ENCODE measurements around the gene MMP26.
"Not testable (repeated sequence)": the region's sequence is repeated elsewhere in the genome, so short reads cannot be mapped to it uniquely, and the experiment has no call there.

MMP26 gene

DNA sequence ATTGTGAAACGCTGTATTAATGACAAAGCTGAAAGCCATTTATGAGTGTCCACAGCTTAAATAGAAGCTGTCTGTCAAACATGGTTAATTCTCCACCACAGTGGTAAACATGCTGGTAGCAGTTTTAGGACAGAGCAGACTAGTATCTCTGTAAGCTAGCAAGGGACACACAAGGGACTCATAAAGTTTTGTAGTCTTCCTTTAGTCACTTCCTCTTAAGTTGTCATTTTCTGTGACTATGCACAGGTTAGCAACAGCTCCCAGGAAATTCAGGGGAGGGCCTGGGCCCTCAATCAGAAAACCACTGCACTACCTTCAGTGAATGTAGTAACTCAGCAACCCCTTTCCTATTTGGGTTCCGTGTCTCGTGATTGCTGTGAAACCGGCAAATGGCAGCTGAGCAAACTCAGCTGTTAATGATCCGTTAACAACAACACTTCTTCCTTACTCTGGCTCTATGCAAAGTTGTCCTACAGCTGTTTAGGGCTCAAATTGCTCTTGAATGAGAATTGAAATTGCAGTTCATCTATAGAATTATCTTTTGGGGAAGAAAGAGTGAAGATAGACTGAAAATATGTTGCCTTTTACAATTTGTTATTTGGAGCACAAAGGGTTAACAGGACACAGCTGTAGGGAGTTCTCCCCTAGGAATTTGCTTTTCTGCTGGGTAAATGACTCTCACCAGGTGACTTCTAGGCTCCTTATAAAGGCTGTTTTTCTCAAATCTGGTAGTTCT is at the start of gene MMP26:
TSS of gene MMP26 (plus strand) at position 731 of the 736 bp plus-strand sequence.
- DNase-seq, result no peak

DNA sequence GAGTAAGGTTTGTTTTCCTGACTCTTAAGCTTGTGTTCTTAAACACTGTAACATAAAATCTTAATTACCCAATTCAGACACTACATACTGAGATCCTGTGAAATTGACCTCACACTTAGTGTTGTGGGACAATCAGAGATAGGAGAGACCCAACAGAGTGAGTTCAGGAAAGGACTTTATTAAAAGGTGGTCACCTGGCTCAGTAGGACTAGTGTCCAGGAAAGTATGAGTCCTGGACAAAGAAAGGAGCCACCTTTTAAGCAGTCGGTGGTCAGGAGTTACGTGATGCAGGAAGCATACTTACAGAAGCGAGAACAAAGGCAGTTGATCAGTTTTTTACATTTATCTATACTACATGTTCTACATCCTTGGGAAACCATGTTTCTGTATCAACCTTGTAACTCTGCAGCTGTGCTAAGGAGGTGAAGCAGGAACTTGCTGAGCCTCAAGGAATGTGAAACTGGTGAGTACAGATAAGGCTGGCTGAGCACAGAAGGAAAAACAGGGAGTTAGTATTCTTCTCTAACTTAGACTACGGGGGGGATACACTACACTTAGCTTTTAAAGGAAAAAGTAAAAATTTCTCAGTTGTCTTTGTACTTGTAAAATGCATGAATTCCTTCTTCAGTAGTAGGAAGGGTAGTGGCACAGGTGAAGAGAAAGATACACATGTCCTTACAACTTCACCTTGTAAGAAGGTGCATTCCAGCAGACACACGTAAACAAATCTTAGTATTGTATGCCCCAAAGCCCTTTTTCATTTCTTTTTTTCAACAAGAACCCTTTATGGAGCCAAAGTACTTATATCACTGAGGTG is 45.7 kb upstream of the MMP26 start:
- DNase-seq, result no peak

DNA sequence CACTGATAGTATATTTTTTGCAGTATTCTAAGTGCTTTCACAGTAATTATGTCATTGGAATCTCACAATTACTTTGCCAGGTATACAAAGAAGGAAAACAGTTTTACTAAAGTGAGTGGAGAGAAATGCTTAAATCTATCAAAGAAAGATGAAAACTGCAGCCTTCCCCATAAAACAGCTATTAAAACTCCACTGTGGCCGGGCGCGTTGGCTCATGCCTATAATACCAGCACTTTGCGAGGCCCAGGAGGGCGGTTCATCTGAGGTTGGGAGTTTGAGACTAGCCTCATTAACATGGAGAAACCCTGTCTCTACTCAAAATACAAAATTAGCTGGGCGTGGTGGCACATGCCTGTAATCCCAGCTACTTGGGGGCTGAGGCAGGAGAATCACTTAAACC is 41.7 kb upstream of the MMP26 start:
- DNase-seq, result no peak

DNA sequence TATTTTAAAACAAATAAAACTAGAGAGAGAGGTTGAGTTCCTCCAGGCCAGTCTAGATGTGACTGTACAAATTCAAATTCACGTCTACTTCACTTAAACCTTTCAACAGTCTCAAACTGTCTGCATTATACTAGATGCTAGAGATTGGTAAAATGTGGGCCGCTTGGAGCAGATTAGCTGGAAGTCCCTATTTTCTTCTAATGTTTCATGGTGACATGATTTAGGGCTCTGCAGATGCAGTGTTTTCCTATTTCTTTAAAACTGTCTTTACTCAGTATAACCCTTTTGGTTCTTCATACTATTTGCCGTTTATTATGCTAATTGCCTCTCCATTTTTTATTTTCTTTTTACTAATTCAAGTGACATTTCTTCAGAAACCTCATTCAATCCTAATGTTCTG is 40.4 kb upstream of the MMP26 start:
- no peak for DNase-seq

DNA sequence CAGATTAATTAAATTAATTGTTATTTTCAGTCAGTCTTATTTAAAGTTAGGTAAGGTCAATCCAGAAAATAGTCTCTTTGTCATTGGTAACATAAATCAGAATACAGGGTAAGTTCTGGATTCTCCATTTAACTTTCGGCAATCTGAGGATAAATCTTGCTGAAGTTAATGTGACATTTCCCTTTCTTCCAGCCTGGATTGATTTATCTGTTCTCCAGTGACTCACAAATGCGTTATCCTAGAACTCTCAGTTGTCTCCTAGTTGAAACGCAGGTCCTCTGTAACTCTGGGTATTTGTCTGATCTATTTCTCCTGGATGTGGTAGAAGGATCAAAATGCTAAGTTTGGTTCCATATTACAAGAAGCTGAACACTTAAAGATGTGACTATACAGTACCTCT is 39.8 kb upstream of the MMP26 start:
- DNase-seq, result no peak

DNA sequence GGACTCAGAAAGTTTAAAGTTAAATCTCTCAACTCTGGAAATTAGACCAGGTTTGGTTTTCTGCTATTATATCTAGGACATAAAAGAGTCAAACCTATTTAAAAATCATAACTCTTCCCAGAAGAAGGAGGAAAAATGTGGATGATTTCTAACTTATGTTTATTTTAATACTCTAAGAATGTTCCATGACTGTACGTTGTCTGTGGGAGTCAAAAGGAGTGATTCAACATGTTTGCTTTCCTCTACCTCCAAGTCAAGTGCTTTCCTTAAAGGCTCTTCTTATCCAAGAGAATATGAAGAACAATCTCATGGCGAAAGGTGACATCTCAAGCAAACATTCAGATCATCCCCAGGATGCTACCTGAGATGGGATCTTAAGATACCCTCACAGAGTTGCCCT is 39.2 kb upstream of the MMP26 start:
- no peak for DNase-seq

DNA sequence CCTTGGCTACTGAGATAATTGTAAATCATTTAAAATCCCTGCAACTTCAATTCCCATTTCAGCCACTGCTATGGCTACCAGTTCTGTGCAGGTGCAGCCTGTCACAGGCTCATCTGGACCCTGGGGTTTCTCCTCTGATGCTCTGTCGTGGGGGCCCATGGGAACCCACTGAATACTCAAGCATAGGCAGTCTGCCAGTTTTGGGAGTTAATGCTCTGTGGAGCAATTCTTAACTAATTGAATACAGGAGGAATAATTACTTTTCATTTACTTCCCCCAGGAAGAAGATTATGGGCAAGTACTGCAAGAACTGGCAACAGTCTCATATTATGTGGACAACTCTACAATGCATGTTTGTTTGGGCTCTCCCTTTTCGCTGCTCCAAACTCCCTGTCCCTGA is 32.8 kb upstream of the MMP26 start:
- DNase-seq, result no peak

DNA sequence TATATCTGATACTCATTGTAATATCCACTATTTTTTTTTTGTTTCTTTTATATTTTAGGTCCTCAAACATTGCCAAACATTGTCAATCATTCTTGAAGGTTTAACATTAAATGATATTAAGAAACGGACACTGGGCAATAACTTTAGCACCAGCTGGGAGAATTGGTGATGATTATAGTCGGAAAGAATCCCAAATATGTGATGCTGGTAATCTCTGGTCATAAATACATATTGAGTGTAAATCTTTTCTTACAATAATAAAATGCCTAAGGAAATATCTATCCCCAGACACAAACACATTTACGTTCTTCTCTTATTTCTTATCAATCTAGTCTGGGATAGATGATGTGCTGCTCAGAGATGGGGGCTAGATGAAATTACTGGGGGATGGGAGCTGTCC is 32.1 kb upstream of the MMP26 start:
- no peak for DNase-seq

DNA sequence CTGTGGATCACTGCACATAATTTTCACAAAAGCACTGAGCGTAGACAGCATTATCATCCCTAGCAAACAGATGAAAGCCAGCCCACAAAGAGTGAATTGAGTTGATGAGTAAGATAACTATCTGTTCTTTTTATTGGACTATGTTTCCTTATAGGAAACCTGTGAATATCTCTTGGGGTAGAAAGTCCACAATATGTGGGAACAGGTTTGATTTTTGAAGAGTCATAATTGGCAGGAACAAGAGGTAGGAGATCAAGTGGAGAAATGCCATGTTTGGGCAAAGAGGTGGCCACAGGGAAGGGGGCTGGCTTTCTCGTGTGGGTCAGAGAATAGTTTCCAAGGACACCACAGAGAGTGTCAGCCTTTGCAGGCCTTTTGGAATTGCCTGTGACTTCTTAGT is 30.8 kb upstream of the MMP26 start:
- DNase-seq, result no peak

DNA sequence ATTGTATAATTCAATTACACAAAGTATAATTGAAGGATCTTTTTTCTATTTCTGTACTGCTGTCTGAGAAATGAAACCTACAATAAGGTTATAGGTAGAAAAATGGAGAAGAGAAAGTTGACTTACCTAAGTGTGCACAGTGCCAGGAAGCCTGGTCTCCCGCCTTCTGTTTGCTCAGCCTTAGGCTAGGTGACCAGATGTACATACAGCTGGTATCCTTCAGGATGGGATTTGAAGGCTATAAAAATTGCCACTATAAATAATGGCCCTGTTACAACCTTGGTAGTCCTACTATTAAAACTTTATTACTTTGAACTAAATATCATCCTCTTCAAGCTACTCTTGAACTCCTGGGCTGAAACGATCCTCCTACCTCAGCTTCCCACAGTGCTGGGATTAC is 26.6 kb upstream of the MMP26 start:
- DNase-seq, result no peak

DNA sequence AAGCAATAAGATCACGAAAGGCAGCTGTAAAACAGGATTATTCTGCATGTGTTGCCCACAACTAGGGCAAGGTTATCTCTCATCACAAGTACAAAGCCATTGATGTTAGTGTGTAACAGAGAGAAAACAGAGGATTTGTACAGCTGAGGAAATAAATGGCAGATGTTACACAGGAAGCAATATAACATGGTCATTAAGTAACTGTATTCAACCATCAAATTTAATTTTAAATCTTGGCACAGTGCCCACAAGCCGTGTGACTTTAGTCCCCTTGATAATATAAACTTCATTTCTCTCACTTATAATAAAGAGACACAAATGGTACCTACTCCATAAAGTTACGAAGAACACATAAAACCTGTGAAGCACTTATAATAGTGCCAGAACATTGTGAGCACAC is 24.2 kb upstream of the MMP26 start:
- no peak for DNase-seq

DNA sequence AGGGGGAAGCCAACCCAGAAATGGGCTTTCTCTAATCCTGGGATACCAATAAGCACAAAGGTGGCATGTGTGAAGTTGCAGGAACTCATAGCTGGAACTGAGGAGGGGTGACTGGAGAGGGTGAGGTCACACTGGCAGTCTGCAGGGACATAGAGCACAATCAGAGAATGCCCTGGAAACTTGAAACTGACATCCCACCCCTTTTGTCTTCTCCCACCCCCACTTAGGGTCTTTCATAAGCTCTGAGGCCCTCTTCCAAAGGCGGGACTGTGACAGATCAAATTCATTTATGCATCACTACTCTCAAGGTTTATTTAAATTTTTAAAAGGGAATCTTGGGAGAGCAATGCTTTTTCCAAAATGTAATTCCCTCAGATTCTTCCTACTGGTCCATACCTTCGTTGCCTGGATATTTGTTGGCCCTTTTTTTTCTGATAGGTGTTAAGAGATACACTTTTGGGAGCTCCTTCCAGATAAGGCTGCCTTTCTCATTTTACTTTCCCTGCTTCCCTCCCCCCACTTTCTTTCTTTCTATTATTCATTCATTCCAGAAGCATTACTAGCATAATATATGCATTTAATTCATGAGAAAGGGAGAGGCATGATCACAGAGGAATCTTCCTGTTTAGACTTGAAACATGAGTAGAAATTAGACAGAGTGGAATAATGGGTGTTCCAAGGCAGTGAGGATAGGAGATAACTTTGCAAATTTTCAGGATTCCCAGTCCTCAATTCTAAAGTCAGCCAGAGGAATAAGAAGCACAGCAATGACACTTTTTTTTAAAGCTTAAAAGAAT is 21.8 kb upstream of the MMP26 start:
- DNase-seq, result no peak

DNA sequence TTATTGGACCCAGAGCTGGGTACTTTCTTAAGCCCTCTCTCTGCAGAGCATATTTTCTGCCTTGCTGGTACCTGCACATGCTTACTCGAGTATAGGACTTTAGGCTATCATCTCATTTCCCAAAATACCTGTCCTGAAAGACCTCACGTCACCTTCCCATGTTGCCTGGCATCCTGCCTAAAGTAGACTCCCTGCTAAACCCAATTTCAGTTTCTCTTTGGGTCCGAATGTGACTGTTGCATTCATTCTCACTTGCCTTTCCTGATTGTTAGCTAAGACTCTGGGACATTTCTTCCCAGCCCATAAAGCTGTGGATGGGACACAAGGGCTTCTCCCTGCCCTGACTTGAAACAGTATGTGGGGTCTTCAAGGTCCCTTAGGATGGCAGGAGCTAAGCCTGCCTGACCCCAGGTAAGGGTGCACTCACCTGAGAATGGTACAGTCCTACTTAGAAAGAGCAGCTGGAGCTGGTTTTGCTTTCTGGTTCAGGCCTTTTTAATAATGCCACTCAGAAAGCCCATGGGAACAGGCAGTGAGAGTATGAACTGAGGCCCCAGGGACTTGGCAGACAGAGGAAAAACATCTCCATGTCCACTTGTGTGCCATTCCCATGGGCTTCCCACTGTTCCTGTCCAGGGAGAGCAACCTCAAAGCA is 19.8 kb upstream of the MMP26 start:
- no peak for DNase-seq

DNA sequence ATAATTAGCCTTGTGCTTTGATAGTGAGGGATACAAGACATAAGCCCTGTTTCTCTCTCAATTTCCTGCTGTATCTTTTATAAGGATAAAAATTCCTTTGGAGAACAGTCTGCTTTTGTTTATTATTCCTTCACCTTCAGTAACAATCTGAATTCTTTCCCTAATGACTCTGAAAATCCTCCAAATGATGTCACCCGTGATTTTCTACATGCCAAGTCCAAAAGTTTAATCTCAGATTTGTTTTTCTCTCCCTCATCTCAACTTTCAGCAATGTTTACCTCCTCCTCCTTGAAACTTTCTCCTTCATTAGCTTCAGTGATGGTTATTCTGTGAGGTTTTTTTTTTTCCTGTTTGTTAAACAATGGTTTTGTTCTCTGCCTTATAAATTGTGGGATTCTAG is 9.1 kb upstream of the MMP26 start:
- DNase-seq, result no peak

DNA sequence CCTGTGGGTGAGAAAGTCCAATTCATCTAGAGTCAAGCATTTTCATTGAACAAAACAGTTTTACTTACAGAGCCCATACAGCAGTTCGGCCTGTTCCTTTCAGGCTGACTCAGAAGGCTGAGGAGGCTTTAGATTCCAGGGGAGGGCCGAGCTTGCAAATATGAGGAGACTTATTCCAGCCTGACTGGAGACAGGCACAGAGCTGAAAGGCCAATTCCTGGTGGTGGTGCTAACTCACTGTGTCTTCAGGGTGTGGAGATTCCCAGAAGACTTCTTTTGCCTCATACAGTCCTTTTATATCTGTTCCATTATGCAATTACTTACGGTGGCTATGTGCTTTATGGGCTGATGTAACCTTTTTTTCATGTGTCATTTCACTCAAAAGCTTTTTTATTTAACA is 7.0 kb upstream of the MMP26 start, which contains the start of gene OR51E2:
TSS of gene OR51E2 (minus strand) at position 269 of the 400 bp plus-strand sequence. CDS start 15,142 bp downstream, outside the sequence.
- no peak for DNase-seq

DNA sequence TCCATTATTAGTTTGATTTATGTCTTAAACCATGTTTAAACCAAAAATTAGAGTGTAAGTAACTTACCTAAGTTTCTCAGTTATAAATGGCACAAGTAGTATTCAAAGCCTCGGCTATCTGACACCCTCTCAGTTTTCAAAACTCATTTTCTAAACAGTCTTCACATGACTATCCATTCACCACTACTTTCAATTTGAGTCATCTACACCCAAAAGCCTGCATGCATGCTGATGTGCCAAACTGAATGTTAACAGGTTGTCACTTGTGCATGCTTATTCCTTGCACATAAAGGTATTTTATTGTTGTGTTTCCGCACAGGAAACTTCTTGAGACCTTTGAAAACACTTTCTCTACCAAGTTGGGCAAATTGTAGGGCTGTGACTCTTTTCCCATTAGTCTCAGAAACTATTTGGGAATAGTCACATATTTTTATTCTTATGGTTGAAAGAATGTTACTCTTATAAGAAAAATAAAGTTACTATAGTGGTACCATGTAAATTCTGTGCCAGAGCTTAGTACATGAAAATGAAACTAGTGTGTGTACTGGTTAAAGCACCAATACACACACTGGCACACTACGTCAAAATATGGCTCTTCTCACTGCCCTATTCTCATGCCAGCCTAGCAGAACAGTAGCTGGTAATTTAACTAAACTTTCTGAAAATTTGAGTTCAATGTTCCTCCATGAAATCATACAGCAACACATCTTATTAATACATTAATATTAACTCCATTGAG is 4.7 kb upstream of the MMP26 start:
- no peak for DNase-seq

DNA sequence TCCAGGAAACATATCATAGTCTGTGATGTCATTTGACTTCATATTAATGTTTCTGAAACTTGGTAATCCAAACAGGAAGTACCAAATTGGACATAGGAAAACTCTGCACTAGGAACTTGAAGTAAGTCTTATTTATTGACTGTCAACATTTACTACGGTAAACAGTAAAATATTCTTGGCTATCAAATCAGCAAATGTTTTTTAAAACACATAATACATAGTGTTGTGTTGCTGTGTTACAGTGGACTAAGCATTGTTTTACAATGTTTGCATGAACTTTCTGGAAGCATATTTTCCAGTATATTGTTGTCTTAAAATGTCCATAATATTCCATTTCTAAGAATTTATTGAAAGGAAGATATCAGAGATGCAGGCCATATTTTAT is 4.2 kb upstream of the MMP26 start:
- no peak for DNase-seq

DNA sequence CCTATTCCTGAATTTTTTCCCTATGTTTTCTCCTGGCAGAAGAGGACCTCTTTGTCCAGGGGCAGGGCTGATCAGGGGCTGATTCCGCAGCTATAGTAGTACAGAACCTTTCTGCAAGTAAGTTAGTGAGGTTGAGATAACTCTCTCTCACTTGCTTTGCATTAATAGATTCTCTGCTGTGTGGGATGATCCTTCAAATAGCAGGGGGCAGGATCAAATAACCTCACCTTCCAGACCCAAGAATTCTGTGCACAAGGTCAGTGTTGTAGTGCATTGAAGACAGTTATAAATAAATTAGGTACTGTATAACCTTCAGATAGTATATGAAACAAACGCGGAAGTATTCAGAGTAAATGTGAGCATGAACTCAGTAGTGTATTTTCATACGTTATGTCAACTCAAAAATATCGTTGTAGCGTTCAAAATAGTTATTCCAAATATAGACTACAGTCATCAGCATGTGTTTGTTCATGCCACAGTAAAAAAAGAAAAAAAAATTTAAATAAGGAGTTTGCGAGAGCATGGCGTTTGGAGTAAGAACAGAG is 278 bp downstream of the MMP26 start:
- DNase-seq, result no peak

DNA sequence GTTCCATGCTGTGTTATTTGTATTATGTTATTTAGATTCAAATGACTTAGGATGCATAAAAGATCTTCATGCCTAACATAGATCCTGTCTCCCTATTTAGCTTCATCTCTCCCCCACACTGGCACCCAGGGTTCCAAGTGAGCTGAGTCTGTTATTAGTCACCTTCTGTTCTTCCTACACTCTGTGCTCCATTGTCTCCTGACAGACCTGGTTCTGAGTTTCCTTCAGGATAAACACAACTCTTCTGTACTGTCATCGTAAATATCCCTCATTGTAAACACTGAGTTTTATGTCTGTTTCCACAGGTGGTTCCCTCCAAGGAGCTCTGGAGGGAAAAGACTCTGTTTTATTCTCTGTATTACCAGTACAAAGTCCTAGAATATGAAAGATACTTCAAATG is 8.7 kb downstream of the MMP26 start:
- no peak for DNase-seq

DNA sequence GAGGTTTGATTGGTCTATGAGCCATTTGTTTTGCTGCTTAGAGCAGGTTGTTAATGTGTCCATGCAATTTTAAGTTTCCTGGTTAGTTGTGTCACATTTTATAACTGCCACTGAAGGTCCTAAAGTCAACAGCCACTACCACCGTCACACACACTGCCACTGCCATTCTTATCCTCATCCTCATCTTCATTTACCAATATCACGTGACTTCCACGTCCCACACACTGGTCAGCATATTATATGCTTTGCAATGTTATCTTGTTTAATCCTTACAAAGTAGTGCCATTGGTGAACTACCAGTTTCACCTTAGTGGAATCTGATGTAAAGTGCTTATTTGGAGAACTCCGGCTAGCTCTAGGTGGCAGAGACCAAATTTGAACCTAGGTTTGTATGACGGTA is 9.7 kb downstream of the MMP26 start:
- no peak for DNase-seq

DNA sequence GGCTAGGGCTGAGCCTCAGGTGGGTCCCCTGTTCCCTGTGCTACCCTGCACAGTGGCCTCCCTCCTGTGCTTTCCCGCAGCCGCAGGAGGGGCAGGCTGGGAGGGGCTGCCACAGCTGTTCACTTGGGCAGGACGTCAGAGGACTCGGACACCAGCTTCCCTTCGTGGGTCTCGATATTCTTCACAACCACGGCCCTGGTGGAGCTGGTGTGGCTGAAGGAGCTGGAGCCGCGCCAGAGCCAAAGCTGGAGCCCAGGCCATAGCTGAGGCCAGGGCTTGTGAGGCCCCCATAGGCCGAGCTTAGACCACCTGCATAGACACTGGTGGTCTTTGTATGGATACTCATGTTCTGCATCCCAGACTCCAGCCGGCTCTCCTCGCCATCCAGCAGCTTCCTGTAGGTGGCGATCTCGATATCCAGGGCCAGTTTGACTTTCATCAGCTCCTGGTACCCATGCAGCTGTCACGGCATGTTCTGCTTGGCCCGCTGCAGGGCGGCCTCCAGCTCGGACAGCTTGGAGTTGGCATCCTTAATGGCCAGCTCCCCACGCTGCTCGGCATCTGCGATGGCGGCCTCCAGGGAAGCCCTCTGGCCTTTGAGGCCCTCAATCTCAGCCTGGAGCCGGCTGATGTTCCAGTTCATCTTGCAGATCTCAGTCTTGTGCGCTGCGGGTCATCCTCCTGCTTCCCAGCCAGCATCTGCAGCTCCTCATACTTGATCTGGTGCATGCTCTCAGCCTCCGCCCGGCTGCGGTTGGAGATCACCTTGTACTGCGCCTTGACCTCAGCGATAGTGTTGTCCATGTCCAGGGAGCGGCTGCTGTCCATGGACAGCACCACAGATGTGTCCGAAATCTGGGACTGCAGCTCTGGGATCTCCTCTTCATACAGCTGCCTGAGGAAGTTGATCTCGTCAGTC is 18.3 kb downstream of the MMP26 start:
- DNase-seq, result not testable (repeated sequence)
